Measurements from ENCODE around the gene GRK5. TPM values are rescaled to one million over a fixed set of nuclear protein-coding genes. Genes with fewer than 3 reads are reported as not detected.

Gene GRK5
- total RNA-seq, 1 experiment from 2014 or later = 1.2 TPM

- Histone ChIP-seq H3K14ac (ENCODE audit: insufficient read depth, low read length) (no peak overlapping the region), H2BK20ac (ENCODE audit: low read depth, low read length, poor library complexity, severe bottlenecking) (no peak overlapping the region), H3K23me2 (ENCODE audit: insufficient read length, low read depth, low read length, poor library complexity, severe bottlenecking) (no peaks in the 10 kb centered on the region), H2BK12ac (ENCODE audit: insufficient read length, low read depth, low read length) (no peak overlapping the region), H2AFZ (ENCODE audit: low read length) (no peak overlapping the region), H3T11ph (ENCODE audit: low read length) (no peak overlapping the region), H3K27me3 (ENCODE audit: insufficient read depth, low read length) (no peaks in the 10 kb centered on the region), H2AK5ac (ENCODE audit: insufficient read length, low read length) (no peak overlapping the region), H3K4ac (ENCODE audit: low read depth, low read length) (no peak overlapping the region), H2BK15ac (ENCODE audit: low read depth, low read length) (no peak overlapping the region), H3K56ac (ENCODE audit: insufficient read length, low read depth, low read length) (no peak overlapping the region), H3K4me1 (ENCODE audit: insufficient read depth, low read length) (no peaks in the 10 kb centered on the region; the same call in 1 of the 2 replicates), H3K79me2 (ENCODE audit: insufficient read depth, low read length) (no peaks in the 10 kb centered on the region), H3K18ac (ENCODE audit: insufficient read length, low read depth, low read length) (no peak overlapping the region), H3K4me2 (ENCODE audit: insufficient read depth, insufficient read length, low read length) (no peak overlapping the region), H3K23ac (ENCODE audit: insufficient read length, low read depth, low read length) (no peak overlapping the region), H4K5ac (ENCODE audit: insufficient read length, low read depth, low read length) (no peak overlapping the region), H2BK5ac (ENCODE audit: insufficient read length, low read length) (no peak overlapping the region), H3K79me1 (ENCODE audit: insufficient read depth, low read depth, low read length, poor library complexity, severe bottlenecking) (no peaks in the 10 kb centered on the region), H4K8ac (replicated peaks; ENCODE audit: insufficient read length, low read depth, low read length) (no peak overlapping the region), H3K9ac (ENCODE audit: extremely low read depth, insufficient read length, low read length) (no peak overlapping the region), H4K20me1 (ENCODE audit: control insufficient read depth, insufficient read depth, insufficient read length) (no peaks in the 10 kb centered on the region), H3K27ac (ENCODE audit: insufficient read length, low read depth, low read length) (no peak overlapping the region), H4K91ac (ENCODE audit: insufficient read length, low read depth, low read length) (no peak overlapping the region), H2BK120ac (ENCODE audit: low read depth, low read length, poor library complexity, severe bottlenecking) (no peak overlapping the region), H3K9me3 (ENCODE audit: control insufficient read depth, low read depth, low read length) (no peaks in the 10 kb centered on the region)
- H3K9me3 Mint-ChIP-seq = peaks cover 0 to 4% of the 10 kb centered on the region in 2 experiments; a peak in 3 of 5 replicates
- no peak for TF ChIP-seq CTCF (conservative IDR thresholded peaks at IDR 0.05)
- no peak overlapping the region for H3K4me3 Mint-ChIP-seq
- no peak for DNase-seq
- H3K27ac Mint-ChIP-seq = no peak overlapping the region
- no CpG with 5 or more reads among the region's 6 CpGs for WGBS (ENCODE audit: extremely low coverage, insufficient read length, low lambda C conversion rate)
- H3K27me3 Mint-ChIP-seq (ENCODE audit: low read depth) = peaks cover 13% of the 10 kb centered on the region
- H3K4me1 Mint-ChIP-seq = peaks cover 6 to 24% of the 10 kb centered on the region in 2 experiments
- no peaks in the 10 kb centered on the region; a peak in 2 of 7 replicates for H3K36me3 Mint-ChIP-seq (ENCODE audit: insufficient read depth in 1 of 3, low read depth in 3 of 3)
Observed at GRCh38 chr10:119291223-119291900, 84.0 kb downstream of the GRK5 start.

Measured in H9 (cell line).